ENCODE data around the gene ANTXR1.

ANTXR1 gene

DNA sequence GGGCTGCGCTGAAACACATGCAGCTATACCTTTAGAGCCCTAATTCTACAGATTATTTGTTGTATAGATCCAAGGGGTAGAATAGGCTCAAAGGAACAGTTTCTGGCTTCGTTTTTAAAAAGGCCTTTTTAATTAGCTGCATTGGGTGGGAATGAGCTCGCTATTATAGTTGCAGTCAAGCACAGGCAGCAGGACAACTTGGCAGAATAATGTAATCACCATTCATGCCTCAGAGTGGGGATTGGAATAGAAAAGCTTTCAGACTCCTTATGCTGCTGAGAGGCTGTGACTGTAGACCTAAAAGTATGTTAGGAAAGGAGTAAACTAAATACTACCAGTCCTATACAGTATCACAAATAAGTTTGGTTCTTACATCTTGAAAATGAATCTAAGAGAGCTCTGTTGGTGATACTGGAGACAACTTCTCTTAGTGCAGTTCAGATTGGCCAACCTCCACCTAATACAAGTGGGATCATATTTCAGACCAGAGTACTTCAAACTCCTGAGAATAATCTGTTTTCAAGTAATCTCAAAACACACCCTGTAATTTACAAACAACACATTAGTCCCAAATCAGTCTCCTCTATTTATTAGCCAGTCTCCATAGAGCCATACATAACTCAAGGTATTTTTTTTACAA, 121.4 kb downstream of the ANTXR1 start:
- no peak for DNase-seq (ENCODE audit: low read depth)

DNA sequence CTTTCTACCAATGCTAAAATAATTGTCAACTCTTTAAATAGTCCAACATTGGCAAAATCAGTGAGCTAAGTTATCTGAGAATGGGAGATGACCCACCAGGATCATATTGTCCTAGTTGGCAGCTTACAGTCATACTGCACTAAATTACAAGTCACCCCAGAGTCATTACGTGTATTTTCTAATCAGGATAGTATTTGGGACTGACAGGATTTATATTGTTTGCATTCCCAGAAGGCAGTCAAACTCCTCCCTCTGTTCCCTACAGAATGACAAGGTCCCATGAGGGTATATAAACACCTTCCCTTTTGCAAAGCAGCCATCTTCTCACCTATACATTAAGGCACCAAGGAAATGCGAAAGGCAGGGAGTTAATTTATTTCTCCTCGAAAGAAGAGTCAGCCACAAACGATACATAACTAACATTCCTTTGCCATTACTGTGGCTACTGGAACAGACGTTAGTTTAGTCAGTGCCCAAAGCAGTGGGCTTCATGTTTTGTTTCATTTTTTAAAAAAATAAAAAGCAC, 125.3 kb downstream of the ANTXR1 start:
- DNase-seq (ENCODE audit: low read depth), result no peak

DNA sequence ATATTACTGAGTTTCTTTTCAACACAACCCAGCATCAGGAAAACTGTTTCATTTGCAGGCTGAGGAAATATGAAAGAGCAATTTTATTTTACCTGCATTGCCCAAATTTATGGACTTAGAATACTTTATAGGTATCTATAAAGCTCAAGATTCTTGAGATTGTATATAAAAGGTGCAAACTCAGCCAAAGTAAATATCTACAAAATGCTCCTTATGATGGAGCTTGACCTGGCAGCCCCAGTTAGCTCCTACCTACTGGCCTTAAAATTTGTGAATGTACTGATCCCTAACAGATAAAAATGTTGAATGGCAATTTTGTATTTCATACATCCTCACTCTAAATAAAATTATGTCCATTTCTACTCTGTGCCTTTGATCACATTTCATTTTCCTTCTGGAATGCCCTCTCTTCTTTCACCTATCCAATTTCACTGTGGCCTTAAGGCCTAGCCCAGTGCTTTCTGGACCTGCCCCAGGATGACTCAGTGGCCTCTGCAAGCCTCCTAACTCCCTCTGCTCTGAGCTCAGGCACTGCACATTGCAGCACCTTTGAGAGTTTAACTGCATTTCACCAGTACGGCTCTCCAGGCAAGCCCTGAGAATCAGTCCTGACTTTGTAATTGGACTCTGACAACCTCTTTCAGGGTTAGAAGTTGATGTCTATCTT, 125.9 kb downstream of the ANTXR1 start:
- no peak for DNase-seq (ENCODE audit: low read depth)

DNA sequence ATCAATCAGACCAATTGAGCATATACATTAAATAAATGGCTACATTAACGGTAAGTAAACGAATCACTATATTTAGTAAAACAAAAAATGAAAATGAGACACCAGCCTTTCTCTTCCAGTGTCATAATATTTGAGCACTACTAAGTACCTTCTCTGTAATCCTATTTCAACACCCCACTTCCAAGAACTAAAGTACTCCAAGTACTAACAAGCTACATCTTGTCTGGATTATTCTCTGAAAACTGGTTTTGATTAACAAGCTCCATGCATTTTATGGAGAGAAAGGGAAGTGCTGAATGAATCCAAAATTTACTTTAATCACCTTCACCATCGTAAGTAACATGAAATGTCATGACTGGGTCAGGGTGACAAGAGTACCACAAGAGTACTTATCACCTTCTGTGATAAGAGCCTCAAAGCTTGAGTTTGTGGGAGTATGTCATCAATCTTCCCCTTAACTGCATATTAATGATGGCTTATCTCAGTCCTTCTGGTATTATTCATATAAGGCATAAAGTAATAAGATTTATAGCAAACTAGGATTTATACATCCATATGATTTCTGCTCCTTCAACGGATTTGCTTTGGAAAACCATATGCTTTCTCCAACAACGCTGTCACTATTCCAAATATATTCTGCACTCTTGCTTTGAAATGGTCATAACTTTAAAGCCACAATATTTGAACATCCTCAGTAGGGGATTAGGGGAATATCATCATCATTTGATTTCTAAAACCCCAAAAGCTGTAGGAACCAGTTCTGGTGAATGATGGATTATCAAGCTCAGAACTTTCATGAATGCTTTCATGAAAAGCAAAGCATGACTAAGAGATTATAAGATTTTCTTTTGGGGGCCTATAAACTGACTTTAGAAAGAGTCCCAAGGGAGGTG, 127.0 kb downstream of the ANTXR1 start:
- no peak for DNase-seq (ENCODE audit: low read depth)

DNA sequence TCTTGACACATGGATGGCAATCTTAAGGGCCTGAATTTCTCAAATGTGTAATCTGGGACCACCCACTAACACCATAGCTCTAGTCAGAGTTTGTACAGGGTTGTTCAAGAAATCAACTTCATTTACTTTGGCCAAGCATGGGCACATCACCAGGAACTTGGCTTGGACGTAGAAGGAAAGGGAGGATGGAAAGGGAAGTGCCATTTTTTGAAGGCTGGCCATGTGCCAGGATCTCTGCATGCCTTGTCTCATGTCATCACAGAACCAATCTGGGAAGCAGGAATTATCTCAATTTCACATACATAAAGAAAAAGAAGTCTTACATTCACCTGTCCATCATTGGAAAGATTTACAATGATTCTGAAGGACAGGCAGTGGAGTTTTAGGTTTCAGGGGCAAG, 128.1 kb downstream of the ANTXR1 start:
- DNase-seq (ENCODE audit: low read depth), result no peak

DNA sequence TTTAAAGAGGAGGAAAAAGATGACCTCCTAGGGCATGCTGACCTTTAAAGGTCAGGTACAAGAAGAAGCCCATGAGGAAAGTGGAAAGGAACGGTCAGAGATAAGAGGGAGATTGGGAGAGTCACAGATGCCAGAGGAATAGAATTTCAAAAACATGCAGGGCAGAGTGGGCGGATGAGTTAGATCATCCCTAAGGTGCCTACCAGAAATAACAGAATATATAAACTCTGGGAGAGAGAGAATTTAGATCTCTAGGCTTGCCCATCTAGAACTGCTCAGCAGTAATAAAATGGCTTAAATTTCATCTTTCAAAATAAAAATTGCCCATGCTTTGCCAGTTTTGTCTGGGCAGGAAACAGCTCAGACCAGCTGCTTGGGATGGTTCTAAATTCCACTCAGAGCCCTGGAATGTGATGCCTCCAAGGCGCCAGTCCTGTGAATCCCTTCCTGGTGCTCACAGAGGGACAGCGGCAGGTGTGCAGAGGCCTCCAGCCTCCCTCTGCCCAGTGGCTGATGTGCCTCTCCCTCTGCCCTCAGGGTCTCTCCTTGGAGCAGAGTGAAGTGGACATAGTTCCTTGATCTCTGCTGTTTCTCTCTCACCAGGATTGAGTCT, 130.9 kb downstream of the ANTXR1 start:
- DNase-seq (ENCODE audit: low read depth), result no peak

DNA sequence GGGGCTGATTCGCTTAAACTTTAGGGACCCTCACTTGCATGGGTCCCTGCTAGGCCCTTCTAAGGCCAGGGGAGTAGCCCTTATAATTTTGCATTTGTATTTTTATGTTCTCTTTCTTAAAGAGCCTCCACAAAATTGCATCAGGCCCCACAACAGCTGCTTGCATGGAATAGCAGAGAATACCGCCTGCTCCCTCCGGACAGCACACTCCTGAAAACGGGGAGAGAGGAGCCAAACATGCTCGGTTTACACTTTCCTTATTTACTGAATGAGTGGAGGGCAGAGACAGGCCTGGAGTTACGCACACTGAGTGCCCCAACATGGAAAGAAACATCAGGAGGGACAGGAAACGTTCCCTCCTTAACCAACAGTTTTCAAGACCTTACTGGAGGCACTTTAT, 132.2 kb downstream of the ANTXR1 start:
- no peak for DNase-seq (ENCODE audit: low read depth)

DNA sequence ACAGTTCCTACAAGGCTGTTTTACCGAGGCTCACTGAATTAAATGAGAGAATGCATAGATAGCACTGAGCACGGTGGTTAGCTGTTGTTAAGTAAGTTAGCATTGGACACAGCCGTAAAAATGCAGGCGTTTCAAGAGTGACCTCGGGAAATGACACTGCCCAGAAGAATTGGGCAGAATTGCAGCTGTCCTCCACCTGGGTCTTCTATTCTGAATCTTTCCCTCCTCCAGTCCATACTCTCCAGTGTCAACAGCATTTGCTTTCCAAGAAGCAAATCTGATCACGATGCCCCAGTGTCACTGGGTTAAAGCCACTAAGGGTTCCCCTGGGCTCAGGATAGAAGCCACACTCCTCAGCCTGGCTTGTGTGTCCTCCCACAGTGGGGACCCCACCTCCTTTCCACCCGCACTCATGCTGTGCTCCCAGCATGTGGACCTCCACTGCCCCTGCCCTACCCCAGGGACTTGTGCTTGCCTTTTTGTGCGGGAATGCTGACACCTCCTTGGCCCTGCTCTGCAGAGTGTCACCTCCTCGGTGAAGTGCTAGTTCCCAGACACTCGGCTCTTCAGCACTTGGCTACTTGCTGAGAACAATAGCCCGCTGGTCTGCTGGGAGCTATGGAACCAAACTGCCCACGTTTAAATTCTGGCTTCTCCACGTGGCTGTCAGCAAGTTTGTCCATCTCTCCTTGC, 135.0 kb downstream of the ANTXR1 start:
- no peak for DNase-seq (ENCODE audit: low read depth)

DNA sequence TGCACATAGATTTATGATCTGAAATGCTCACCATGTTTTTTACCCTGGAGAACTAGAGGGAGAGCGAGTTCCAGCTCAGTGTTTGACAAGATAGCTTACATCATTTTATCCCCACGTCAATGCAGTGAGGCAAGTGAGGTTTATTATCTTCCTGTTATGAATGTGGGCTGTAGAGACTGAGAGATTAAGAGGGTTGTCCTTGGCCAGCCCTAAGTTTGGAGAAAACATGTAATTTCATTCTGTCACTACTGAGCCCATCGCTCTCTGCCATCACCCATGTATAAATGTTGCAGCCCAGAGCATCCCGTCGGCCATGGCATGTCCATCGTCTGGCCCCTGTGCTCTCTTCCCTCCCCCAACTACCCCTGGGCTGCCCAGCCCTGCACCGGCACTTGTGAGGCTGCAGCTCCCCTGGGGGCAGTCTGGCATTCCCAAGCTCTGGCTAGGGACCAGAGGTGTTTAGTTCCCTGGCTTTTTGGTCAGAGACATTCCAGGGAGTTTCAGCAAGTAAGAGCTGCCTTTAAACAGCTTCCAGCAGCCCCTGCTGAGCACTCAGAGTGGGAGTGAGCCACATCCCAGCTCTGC, 136.7 kb downstream of the ANTXR1 start:
- no peak for DNase-seq (ENCODE audit: low read depth)

DNA sequence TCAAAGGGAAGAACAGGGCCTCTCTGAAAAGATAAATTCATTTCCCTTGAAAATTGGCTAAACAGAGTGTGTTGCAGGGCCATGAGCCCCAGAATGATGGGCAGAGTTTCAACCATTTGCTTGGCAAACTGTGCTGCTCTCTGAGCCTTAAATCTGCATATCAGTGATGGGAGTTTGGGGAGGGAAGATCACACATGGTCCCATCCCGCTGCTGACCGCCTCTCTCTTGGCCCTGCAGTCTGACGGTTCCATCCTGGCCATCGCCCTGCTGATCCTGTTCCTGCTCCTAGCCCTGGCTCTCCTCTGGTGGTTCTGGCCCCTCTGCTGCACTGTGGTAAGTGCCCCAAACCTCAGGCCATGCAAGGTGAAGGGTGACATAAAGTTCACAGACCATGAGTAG, 139.0 kb downstream of the ANTXR1 start:
- no peak for DNase-seq (ENCODE audit: low read depth)

DNA sequence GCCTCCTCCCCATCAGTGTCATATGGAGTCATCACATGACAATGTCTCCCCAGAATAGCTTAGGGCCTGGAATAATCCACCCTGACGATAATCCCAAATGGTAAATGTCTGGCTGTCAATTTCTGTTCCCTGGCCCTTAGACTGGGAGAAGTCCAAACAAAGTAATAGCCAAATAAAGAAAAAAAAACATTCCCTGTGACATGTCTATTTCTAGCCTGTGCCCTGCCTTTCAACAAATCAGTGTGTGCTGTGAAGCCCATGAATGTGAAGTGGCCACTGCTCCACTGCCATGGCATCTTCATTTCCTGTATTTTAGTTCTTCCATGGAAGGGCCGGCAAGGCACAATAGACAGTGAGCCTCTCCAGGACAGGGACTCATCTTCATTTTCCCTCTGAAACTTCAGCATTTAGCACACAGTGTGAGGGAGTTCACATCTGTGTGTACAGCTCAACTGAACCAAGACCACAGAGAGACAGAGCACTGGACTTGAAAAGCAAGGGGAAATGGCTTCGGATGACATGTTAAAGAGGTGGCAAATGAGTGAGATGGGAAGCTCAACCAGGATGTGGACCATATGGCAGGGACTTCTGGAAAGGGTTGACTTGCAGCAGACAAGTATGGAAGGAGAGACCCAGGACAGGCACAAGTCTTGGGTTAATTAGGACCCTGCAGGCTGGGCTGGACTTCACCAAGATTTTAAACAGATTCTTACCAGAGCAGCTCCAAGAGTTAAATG, 140.0 kb downstream of the ANTXR1 start:
- DNase-seq (ENCODE audit: low read depth), result no peak

DNA sequence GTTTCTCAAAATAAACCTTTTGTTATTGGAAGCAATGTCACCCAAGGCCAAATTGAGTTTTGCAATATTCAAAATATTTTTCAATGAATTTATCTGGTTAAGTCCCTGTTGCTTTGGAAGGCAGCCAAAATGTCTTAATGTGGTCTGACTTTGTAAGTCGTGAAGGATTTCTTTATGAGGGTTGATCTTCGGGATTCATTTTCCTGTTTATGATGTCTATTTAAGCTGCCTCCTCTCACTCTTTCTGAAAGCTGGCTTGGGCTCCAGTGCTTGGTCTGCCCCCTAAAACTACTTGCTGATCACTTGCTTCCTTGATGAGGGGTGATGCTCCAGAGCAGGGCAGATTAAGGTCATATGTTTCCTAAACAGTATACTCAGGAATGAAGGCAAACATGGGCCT, 141.1 kb downstream of the ANTXR1 start:
- no peak for DNase-seq (ENCODE audit: low read depth)

DNA sequence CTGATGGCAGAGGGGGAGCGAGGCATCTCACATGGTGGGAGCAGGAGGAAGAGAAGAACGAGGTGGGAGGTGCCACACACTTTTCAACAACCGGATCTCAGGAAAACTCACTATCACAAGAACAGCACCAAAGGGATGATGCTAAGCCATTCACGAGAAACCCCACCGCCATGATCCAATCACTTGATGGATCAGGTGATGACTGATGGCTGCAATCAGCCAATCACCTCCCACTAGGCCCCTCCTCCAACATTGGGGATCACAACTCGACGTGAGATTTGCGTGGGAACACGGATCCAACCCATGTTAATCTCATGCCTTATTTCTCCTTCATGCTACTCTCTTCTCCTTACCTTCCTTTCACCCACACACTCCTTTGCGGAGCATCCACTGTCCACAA, 143.6 kb downstream of the ANTXR1 start:
- DNase-seq (ENCODE audit: low read depth), result no peak

DNA sequence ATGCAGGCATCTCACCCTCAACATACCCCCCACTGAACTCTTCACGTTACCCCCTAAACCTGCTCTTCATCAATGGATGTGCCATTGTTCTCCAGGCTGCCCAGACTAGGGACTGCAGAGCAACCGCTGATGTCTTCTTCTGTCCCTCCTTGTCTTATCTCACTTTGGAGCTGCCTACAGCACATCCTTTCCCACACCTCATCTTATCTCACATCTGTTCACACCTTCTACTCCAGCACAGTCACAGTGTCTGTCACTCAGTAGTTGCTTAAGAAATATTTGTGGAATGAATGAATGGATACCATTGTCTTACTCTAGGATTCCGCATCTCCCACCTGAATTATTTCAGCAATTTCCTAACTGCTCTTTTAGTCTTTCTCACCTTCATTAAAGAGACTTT, 144.5 kb downstream of the ANTXR1 start:
- DNase-seq (ENCODE audit: low read depth), result no peak

DNA sequence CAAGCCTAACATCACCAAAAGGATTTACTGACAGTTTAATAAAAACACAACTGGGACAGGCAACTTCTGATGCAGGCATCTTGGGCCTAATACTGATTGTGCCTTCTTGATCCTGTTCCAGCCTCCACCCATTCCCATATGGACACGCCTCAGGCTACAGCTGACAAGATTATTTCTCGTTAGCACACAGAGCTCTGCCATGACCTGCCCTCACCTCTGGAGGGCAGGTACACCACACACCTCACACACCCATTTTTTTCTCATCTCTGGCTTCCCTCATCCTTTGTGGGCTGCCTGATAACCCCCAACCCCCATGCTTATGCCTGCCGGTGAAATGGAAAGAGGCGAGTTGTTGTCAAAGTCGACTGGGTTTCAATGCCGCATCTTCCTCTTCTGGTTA, 147.0 kb downstream of the ANTXR1 start:
- DNase-seq (ENCODE audit: low read depth), result no peak

DNA sequence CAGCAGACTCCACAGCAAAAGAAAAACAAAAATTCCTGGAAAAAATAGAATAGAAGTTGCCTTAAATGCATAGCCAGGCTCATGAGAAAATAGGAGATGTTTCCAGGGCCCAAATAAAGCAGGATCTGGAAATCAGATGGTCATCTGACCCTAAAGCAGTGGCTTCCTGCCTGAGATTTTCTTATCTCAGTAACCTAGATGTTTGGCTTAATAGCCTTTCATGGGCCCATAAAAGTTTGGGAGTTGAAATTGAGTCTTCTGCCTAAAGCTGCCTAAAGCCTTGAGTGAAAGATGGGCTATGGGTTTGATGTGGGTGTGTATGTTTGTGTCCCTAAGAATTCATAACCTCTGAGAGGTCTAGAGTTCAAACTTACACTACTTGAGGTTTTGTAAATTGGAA, 149.1 kb downstream of the ANTXR1 start:
- no peak for DNase-seq (ENCODE audit: low read depth)

DNA sequence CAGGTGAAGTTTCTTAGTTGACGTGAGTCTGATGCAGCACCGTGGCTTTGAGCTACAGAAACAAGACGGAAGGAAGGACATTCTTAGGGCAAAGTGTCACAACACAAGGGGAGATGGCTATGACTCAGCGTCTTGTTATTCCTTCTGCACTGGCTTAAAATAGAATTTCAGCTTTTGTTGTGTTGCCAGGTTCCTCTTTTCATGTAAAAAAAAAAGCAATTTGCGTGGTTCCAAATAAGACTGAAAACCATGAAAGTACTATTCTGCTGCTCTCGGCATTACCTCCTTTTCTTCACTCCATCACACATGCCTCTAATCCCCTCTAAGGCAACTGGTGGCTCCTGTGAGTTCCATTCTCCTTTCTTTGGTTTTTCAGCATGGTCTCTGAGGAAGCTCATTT, 150.1 kb downstream of the ANTXR1 start:
- no peak for DNase-seq (ENCODE audit: low read depth)

DNA sequence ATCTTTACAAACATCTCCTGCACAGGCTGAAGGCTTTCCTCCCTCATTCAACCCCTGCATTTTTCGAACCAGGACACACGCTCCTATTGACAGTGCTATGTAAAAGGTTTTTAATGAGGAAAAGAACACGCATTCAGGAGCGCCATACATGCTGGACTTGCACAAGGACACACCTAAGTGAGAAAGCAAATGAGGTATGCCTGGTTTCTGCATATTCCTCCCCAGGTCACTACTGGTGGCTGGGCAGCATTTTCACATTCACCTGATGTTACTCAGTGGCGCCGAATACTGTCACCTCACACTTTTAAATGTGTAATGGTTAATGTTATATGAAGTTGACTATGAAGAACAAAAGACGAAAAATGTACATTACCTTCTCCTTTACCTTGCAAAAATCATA, 150.6 kb downstream of the ANTXR1 start:
- DNase-seq (ENCODE audit: low read depth), result no peak

DNA sequence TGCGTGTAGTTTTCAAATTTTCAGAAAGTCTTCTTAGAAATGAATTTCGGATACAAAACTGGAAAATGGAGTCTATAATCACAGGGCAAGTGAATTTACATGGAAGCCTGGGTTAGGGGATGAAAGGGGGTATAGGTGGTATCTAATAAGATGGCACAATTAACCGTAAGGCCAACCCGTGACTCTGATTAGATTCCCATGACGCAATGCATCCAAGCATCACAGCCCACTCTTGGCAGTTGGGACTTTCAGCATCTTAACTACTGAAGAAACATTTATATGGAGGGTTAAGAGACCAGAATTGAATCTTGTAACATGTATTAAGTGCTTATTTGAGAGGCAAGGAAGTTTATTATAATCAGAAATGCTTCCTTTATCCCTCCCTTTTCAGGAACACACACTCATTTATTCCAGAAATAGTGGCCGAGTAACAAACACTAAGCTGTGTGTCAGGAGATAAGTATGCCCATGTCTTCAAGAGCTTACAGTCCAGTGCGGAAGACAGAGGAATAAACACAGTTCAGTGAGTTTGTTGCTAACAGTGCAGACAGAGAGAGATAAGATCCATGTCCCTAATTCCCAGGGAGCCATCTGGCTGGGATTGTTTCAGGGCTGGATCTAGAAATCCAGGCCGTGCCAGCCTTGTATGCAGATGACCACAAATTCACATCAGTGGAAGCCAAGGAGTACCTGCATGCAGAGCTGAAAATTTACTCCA, 151.2 kb downstream of the ANTXR1 start:
- DNase-seq (ENCODE audit: low read depth), result no peak

Measured in CMK (cell line).